CD4-positive, alpha-beta T cell treated with Interleukin-15 for 4 hours (primary cell): ENCODE measurements around the gene FBXO24.
"Not testable (repeated sequence)": the region's sequence is repeated elsewhere in the genome, so short reads cannot be mapped to it uniquely, and the experiment has no call there.

Source experiments
- DNase-seq: peaks from one replicate; pipeline ENCODE4 v3.0.0-alpha.2; 2020; ENCODE audit warnings: low spot score

Gene FBXO24, protein sequence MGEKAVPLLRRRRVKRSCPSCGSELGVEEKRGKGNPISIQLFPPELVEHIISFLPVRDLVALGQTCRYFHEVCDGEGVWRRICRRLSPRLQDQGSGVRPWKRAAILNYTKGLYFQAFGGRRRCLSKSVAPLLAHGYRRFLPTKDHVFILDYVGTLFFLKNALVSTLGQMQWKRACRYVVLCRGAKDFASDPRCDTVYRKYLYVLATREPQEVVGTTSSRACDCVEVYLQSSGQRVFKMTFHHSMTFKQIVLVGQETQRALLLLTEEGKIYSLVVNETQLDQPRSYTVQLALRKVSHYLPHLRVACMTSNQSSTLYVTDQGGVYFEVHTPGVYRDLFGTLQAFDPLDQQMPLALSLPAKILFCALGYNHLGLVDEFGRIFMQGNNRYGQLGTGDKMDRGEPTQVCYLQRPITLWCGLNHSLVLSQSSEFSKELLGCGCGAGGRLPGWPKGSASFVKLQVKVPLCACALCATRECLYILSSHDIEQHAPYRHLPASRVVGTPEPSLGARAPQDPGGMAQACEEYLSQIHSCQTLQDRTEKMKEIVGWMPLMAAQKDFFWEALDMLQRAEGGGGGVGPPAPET

DNA sequence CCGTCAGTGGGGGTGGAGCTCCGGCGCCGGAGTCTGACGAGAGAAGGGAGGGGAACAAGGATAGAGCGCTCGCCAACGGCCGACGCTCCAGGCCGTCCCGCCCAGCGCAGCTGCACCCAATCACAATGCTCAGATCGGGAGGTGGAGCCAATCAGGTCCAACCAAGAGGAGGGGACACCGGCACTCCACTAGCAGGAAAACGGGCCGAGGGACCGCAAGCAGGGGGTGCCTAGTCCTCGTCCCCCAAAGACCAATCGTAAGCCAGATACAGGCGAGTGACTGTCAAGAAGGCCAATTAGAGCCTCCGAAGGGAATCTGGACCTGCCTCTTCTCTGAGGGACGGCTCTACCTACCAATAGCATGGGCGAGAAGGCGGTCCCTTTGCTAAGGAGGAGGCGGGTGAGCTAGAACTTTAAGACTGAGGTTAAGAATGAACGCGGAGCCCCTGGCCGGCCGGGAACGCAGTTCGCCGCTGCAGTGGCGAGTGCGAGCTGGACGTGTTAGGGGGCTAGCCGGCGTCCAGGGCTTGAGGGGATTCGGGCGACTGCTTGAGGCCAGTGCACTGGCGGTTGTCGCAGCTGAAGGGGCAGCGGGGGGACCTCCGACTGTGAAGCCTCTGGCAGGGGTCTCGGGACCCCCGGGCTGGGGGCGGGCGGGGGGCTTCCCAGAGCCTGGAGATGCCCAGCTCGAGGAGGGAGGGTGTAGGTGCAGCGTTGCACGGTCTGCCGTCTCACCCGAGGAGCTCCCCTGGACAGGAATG lies at the start of gene FBXO24:
TSS of gene FBXO24 (plus strand) at position 63 of the 760 bp plus-strand sequence. CDS start at position 361, 298 bp downstream.
- DNase-seq, result peak; percentile 100

- not testable (repeated sequence) for DNase-seq
Measured at GRCh38 chr7:100536695-100537094, 49.4 kb upstream of the FBXO24 start.

GRCh38 chr7:100538348-100538653 lies 47.8 kb upstream of the FBXO24 start:
- no peak for DNase-seq

DNA sequence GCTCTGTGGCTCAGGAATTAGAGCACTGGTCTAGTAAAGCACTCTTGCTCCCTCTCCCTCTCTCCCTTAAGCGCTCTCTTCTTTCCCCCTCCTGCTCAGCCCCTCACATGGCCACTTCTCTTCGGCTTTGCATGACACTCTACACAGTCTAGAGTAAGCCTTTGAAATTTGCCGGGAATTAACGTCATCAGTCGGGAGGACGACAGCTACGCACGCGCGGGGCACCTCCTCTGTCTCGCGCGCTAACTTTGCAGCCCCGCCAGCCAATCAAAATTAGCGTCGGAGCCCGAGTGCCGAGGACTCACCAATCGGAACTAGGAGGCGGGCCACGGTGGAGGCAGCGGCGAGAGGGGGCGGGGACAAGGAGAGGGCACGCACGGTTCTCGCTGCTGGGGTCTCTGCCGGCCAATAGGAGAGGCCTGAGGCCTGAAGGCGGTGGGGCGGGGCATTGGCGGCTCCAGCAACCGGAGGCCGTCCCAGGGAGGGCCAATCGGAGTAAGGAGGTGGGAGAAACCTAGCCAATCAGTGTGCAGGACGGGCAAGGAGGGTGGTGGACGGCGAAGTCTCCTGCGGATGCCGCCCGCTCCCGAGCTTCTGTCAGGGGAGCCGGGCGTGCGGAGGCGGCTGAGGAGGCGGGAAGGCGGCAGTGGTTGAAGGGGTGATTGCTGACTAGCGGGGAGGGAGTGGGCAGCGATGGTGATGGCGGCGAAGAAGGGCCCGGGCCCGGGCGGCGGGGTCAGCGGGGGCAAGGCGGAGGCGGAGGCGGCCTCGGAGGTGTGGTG lies 47.3 kb upstream of the FBXO24 start, which contains the start of gene AGFG2:
TSS of gene AGFG2 (plus strand) at position 550 of the 782 bp plus-strand sequence. CDS start at position 694, 144 bp downstream.
- peak; percentile 100 for DNase-seq

- no peak for DNase-seq
Measured at GRCh38 chr7:100539436-100540006, 46.6 kb upstream of the FBXO24 start.

- DNase-seq, result no peak
Measured at GRCh38 chr7:100540073-100540723, 45.9 kb upstream of the FBXO24 start.

GRCh38 chr7:100541309-100541708 lies 44.8 kb upstream of the FBXO24 start:
- DNase-seq, result not testable (repeated sequence)

DNA sequence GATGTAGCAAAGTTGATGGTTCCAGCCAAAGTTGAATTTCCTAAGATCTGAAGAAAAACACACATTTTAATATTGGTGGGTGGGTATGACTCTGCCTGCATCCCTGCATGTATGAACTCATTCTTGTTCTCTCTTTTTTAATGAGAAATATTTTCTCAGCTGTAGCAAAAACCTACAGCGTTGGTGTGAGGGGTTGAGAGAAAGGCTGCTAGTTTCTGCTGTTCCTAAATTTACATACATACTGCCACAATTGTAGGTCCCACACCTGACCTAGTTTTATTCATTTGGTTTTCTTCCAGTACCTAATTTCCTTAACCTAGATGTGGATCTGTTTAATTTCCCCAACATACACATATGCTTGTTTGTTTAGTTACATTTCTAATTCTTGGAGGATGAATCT lies 42.5 kb upstream of the FBXO24 start:
- no peak for DNase-seq

DNA sequence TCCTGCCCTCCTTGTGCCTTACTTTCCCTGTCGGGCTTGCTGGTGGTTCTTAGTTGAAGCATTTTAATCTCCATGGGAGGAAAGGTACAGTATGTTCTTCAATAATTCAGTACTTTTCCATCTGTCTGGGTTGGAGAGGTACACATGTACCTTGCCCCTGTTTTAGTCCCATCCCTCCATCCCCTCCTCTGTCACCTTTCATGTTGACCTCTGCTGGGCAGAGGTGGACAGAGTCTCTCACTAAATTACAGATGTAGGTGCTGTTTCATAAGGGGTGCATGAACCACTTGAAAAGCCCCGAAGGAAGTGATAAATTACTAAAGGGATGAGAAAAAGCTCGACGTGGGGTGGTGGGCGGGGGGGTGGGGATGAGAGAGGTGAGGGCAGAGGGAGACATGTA lies 41.7 kb upstream of the FBXO24 start:
- no peak for DNase-seq

DNA sequence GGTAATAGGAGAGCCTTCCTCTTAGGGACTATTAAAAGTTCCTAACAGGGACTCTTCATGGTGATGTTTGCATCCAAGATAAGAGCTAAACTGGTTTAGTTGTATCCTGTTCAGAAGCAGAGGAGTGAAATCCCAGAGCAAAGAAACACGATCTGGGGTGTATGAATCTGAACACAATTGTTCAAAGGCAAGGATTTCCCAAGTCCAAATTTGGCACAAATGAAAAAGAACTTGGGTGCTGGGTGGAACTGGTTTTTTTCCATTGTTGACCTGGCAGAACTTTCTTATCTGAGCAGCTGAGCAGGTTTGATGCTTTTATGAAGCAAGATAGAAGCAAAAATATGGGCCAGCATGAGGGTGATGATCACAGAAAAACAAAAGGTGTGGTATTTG lies 41.2 kb upstream of the FBXO24 start:
- no peak for DNase-seq

DNA sequence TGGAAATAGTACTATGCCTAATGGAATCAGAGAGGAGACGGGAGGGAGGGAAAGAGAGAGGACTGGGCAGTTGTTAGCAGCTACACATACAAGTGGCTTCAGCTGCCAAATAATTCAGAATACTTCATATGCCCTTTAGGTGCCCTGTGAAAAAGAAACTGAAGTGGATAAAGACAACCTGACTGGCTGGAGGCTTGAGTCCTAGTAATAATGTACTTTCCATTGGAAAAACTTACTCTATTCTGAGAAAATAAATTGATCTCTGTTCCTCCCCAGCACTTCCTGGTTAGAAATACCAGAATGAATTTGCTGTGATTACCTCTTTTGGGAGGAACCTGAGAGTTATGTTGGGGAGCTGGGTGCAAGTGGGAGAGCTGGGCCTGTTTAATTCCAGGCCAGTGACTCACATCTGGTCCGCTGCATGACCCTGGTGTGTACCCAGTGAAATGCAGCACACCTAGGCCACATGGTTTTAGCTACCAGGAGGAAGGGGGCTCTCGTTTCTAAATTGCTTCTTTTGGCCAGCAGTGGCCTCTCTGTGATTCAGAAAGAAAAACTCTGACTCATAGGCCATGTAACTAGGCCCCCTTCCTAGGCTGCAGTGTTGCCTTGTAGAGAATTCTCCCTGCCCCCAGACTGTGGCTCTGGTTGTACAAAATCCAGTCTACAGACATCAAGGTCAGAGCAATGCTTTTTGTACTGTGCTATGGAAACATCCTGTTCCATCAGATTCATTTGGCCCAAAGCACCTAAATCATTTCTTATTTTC lies 40.6 kb upstream of the FBXO24 start:
- DNase-seq, result peak; percentile 66

- peak; percentile 59 for DNase-seq
Measured at GRCh38 chr7:100546129-100546925, 39.8 kb upstream of the FBXO24 start.

GRCh38 chr7:100546926-100547800 lies 39.0 kb upstream of the FBXO24 start:
- DNase-seq, result no peak

GRCh38 chr7:100547872-100548271 lies 38.3 kb upstream of the FBXO24 start:
- DNase-seq, result no peak

DNA sequence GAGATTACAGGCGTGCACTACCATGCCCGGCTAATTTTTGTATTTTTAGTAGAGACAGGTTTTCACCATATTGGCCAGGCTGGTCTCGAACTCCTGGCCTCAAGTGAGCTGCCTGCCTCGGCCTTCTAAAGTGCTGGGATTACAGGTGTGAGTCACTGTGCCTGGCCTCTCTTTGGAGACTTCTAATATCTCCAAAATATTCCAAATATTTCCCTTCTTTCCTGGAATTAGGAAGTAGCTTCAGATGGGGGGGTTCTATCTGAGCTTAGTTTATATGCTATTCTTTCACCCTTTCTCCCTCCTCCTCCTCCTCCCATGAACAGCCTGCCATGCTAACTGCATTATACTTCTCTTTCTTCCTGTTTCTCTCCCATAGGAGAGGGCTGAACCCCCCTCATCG lies 37.7 kb upstream of the FBXO24 start:
- not testable (repeated sequence) for DNase-seq

GRCh38 chr7:100552532-100552931 lies 33.6 kb upstream of the FBXO24 start:
- no peak for DNase-seq

GRCh38 chr7:100553032-100553431 lies 33.1 kb upstream of the FBXO24 start:
- DNase-seq, result no peak

- DNase-seq, result no peak
Measured at GRCh38 chr7:100555701-100556100, 30.4 kb upstream of the FBXO24 start.

DNA sequence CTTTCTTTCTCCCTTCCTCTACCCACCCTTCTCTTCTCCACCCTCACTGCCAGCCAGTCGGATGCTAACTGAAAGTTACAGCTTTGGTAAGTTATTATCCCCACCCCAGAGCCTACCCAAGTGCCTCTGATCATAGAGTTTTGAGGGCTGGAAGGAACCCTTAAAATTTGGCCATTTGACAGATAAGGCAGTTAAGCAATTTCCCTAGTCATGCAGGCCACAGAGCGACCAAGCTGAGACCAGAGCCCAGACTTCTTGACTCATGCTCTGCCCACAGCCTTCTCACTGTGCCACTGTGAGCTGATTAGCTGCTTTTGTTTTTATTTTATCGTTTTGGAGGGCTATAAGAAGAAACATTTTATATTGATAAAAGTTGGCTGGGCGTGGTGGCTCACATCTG lies 29.6 kb upstream of the FBXO24 start:
- DNase-seq, result no peak
